GM13977 (cell line): ENCODE measurements around the gene CUTA.

Experiments
- DNase-seq: peaks from one replicate; pipeline ENCODE4 v3.0.0; 2012; ENCODE audit warnings: low spot score
- in situ Hi-C: fragments of 300-500 bp; cut with MboI; formaldehyde crosslinking; loops from one replicate; pipeline ENCODE4 v1.12.0; 2022; ENCODE audit warnings: low sequenced_read_pairs, low pct_unique_long_range_greater_than_20kb, mixed read lengths, inconsistent platforms; ENCODE audit not compliant: unreplicated experiment
- TF ChIP-seq, protein P1 (sequence below): IDR thresholded peaks from 2 replicates; pipeline ENCODE4 v1.5.1; 2012; ENCODE audit warnings: mild to moderate bottlenecking, control low read depth; ENCODE audit not compliant: insufficient read depth; ENCODE audit errors: extremely low read depth, missing control alignments

CUTA gene

DNA sequence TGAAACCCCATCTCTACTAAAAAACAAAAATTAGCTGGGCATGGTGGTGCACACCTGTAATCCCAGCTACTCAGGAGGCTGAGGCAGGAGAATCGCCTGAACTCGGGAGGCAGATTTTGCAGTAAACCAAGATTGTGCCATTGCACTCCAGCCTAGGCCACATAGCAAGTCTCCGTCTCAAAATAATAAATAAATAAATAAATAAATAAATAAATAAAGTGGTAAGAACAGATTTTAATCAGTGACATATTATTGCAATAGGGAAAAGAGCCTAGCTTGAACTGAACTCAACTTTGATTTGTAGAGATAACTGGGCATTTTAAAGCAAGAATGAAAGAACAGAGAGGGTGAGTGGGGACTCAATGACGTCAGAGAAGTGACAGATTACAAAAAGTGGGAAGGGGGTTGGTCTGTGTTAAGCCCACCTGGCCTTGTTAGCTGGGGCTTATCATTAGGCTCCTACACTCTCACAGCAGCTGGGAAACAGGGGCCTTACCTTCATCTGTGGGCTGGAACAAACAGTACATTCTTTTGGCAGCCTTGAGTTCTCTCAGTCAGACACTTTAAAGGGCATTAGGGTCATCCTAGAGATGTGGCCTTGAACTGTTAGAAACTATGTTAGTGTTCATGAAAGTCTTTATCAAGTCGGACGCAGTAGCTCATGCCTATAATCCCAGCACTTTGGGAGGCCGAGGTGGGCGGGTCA is 50.7 kb downstream of the CUTA start:
- in situ Hi-C loops, result no loop called here
- TF ChIP-seq, protein P1, sequence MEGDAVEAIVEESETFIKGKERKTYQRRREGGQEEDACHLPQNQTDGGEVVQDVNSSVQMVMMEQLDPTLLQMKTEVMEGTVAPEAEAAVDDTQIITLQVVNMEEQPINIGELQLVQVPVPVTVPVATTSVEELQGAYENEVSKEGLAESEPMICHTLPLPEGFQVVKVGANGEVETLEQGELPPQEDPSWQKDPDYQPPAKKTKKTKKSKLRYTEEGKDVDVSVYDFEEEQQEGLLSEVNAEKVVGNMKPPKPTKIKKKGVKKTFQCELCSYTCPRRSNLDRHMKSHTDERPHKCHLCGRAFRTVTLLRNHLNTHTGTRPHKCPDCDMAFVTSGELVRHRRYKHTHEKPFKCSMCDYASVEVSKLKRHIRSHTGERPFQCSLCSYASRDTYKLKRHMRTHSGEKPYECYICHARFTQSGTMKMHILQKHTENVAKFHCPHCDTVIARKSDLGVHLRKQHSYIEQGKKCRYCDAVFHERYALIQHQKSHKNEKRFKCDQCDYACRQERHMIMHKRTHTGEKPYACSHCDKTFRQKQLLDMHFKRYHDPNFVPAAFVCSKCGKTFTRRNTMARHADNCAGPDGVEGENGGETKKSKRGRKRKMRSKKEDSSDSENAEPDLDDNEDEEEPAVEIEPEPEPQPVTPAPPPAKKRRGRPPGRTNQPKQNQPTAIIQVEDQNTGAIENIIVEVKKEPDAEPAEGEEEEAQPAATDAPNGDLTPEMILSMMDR, result no peak
- no peak for DNase-seq
